HG03280 (cell line): ENCODE measurements around the gene KRT86.

Experiments
- ATAC-seq: cut with Tn5 transposase; IDR thresholded peaks from one replicate; pipeline ENCODE4 v1.9.1; 2021; ENCODE audit warnings: mild to moderate bottlenecking, moderate library complexity; ENCODE audit not compliant: unreplicated experiment

Gene KRT86

DNA sequence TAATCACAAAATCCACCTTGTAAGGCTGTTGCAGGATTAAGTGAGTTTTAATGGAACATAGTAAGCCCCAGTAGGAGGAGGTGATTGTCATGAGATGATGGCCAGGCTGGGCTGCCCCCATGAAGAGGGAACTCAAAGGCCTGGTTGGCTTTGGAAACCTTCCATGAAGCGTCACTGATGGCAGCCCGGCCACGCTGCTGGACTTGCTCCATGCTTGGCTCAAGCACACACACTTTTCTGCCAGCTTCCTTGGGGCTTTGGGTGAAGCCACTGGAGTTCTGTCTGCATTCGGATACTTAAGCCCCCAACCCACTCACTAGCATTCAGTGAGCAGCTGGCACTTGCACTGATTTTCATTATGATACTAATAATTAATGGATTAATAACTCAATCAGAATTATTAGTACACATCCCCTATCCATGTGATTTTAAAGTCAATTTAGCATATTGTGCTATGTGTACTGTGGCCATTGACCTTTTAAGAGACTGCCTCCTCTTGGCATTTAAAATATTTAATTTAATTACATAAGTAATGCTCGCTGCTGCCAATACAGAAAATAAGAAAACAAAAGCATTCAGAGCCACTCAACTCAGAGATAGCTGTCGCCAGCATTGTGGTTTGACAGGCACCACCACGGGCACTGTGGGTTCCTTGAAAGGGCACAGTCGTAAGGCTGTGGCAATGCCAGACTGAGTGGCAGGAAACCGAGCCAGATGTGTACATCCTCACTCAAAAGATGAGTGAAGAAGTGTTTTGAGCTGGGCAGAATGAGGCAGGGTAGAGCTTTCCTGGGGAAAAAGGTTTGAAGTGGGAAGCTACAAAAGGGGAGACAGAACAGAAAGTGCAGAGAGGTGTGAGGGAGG lies 77.0 kb downstream of the KRT86 start:
- ATAC-seq = no peak

DNA sequence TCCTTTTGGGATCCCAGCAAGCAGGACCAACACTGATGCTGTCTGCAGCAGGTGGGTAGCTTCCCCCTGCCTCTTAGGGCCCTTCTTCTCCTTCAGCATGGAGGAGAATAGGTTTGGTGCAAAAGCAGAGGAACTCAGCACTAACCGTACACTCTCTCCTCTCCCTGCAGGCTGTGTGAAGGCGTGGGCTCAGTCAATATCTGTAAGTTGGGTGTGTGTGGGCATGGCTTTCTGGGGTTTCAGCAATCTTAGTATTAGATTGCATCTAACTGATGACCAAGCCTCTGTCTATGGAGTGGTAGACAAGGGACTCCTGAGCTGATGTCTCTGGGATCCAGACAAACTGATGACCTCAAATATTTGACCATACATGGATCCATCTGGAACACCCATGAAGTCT lies 78.5 kb downstream of the KRT86 start:
- ATAC-seq = no peak

DNA sequence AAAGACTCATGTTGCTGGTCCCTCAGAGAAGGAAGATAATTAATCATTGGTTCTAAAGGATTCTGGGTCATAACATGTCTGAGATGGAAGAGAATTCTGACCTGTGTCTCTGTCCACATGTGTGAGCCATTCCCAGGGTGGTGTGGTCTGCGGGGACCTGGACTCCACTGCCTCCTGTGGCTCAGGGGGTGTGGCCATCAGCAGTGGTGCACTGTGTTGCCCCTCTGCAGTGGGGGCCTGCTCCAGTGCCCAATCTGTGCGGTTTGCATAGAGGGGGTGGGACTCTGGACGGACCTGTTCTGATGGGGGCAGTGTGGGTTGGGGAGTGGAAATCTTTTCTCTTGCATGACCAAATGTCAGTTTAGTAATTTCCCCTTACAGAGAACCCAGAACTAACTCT lies 79.3 kb downstream of the KRT86 start:
- no peak for ATAC-seq

DNA sequence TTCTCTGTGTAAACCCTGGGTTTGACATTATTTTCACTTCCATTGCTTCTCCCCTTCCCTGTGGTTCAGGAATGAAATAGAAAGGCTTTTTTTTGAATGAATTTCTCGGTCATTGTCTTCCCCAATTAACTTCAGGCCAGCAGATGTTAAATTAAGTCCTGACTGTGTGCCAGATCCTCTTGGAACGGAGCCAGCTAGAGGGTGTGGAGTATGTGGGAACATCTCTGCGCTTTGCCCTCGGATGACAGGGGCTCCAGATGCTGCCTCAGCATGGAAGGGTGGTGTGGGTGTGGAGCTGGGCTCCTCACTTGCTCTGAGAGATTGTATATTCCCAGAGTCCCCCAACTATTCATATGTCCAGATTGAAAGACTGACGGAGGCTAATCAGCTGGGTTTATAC lies 79.8 kb downstream of the KRT86 start:
- no peak for ATAC-seq

DNA sequence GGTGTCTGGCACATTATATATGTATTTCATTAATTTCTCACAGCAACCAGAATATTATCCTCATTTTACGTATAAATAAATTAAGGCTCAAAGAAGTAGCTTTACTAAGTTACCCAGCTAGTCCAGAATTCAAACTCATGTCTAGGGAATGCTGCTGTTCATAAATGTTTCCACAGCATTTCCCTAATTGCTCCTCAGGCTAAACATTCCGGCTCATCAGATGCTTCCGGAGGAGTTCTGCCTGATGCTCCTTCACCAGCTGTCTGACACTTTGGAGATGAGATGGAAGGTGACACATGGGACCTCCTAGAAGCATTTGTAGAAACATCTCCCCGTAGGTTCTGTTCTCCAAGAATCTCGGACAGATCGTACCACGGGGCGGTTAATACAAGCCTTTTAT lies 80.7 kb downstream of the KRT86 start:
- no peak for ATAC-seq

DNA sequence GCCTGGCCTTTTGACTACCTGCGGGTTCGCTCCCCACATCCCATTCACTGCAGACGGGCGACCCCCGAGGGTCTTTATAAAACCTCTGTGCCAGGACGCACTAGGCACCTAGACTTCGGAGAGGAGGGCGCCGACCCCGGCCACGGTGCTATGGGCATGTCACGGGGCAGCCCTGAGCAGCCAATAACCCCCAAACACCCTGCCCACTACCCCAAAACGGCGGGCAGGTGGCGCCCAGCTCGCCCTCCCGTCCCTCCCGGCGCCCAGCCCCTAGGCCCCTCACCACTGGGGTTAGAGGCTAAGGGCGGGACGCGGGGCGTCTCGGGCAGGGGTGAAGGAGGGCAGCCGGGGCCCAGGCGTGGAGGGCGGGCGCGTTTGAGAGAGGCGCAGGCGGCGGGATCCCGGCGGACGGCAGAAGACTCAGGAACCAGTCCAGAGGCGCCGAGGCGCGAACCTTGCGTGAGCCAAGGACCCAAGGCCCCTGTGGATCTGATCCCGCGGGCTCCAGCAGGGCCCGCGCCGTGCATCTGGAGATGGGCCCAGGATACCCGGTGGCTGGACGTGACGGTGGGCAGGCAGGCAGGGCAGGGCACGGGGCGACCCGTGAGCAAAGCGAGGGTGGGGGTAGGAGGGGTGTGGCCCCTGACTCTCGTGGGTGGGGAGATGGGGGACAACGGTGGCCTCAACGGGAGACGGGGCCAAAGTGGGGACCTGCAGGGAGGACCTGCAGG lies 81.8 kb downstream of the KRT86 start:
- ATAC-seq = no peak

DNA sequence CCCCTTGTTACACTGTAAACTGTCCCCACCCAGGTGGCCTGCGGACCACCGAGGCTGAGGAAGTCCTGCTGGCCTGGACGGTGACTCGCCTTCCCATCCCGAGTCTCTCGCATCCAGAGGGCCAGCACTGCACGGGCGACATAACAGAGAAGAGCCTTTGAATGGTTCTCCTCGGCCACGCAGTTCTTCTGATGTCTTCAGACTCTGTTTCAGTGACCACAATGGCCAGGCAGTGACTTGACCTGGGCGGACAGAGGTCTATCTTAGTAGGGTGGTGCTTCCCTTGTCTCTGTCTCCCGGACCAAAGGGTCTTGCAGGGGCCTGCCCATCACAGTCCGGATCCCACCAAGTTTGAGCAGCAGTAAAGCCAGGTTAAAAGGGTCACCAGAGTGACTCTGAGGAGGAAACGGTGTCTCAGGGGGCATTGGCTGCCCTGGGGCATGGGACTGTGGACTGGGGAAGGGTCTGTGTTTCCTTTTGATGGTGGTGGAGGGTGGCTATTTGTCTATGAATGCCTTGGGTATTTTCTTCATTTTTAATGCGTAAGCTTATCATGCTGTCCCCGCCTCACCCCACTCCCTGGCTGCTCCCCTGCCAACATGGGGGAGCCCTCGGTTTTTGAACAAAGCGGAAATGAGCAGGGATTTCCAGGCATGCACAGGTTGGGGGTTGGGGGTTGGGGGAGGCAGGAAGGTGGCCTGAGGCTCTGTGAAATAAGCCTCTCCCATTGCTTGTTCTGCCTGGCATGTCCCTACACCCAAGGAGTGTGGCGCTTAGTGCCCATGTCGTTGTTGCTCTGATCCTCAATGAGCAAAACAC lies 82.5 kb downstream of the KRT86 start:
- no peak for ATAC-seq
